Lower leg skin (tissue), 3 donors: ENCODE data around the gene RGL4.

Experiments
- POLR2A ChIP-seq, 2 donors: fragments of 450-650 bp; IDR thresholded peaks; one replicate each; pipeline ENCODE4 v1.6.1; 2016 to 2017; ENCODE audit warnings: antibody characterized with exemption in 2 of 2, mild to moderate bottlenecking in 1 of 2, moderate library complexity in 1 of 2
- TF ChIP-seq, protein P1 (sequence below), 3 donors: fragments of 450-650 bp; IDR thresholded peaks; one replicate each; pipeline ENCODE4 v1.5.1; 2016; ENCODE audit warnings: antibody characterized with exemption in 3 of 3, mild to moderate bottlenecking in 3 of 3, moderate library complexity in 2 of 3

DNA sequence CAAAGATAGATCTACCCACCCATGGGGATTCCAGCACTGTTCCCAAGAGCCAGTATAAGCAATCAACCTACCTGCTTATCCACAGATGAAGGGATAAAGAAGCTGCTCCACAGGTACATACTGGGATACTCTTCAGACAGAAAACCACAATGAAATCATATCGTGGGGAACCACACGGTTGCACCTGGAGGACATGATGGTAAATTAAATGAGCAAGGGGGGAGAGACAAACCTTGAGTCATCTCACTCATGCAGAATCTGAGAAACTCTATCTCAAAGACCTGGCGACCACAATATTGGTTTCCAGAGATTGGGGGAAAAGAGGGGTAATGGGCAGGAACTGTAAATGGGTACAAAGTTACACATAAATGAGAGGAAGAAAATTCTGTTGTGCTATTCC, 14.5 kb downstream of the RGL4 start:
- no peak for TF ChIP-seq POLR2A (IDR thresholded peaks at IDR 0.05)
- TF ChIP-seq, protein P1, sequence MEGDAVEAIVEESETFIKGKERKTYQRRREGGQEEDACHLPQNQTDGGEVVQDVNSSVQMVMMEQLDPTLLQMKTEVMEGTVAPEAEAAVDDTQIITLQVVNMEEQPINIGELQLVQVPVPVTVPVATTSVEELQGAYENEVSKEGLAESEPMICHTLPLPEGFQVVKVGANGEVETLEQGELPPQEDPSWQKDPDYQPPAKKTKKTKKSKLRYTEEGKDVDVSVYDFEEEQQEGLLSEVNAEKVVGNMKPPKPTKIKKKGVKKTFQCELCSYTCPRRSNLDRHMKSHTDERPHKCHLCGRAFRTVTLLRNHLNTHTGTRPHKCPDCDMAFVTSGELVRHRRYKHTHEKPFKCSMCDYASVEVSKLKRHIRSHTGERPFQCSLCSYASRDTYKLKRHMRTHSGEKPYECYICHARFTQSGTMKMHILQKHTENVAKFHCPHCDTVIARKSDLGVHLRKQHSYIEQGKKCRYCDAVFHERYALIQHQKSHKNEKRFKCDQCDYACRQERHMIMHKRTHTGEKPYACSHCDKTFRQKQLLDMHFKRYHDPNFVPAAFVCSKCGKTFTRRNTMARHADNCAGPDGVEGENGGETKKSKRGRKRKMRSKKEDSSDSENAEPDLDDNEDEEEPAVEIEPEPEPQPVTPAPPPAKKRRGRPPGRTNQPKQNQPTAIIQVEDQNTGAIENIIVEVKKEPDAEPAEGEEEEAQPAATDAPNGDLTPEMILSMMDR (IDR thresholded peaks at IDR 0.05): no peak
